SK-N-SH (cell line): ENCODE results near the gene G6PD. TPM values are rescaled to one million over a fixed set of nuclear protein-coding genes. Genes with fewer than 3 reads are reported as not detected.

Experiments
- CTCF ChIA-PET: fragments of 300-600, 350-600 bp; formaldehyde crosslinking; extraction: SDS; loops from one replicate; lab custom pipeline; 2021; lab: Yijun Ruan, JAX
- POLR2A ChIA-PET: fragments of 350-600 bp; sonication (Branson Sonifier 250); formaldehyde crosslinking; extraction: SDS; loops from one replicate; lab custom pipeline; 2020; ENCODE audit warnings: antibody characterized with exemption, inconsistent platforms; lab: Yijun Ruan, JAX
- DNase-seq: peaks from one replicate; pipeline ENCODE4 v3.0.0; 2012
- H2AFZ ChIP-seq: fragments of 200-600 bp; sonication (generic); 2 replicates; pipeline ENCODE4 v1.8.1; 2016; ENCODE audit warnings: antibody characterized with exemption, mild to moderate bottlenecking, low read depth
- H3F3A ChIP-seq: fragments of 200-600 bp; sonication (generic); replicated peaks from 2 replicates; pipeline ENCODE3; 2016; ENCODE audit warnings: antibody characterized with exemption, mild to moderate bottlenecking; ENCODE audit not compliant: insufficient read depth
- H3K27ac ChIP-seq, 2 experiments: fragments of 200-500 bp in 1 of 2; fragments of 200-600 bp in 1 of 2; sonication (Bioruptor generic) in 1 of 2; sonication (generic), shearing (Covaris generic) in 1 of 2; 2 replicates each; pipeline versions ENCODE4 v1.5.1 to v1.6.1; 2014 to 2016; ENCODE audit warnings: low read depth in 2 of 2, inconsistent platforms in 1 of 2, low read length in 1 of 2, mild to moderate bottlenecking in 1 of 2, mixed read lengths in 1 of 2
- H3K27me3 ChIP-seq: fragments of 200-600 bp; sonication (generic), shearing (Covaris generic); 2 replicates; pipeline ENCODE4 v1.6.1; 2016; ENCODE audit warnings: mixed run types; ENCODE audit not compliant: insufficient read depth
- H3K36me3 ChIP-seq, 2 experiments: fragments of 200-500 bp in 1 of 2; fragments of 200-600 bp in 1 of 2; sonication (Bioruptor generic) in 1 of 2; sonication (generic) in 1 of 2; replicated peaks in 1 of 2; 2 replicates each; pipeline versions ENCODE3 to v1.5.1; 2014 to 2016; ENCODE audit warnings: low read length in 1 of 2, mild to moderate bottlenecking in 1 of 2; ENCODE audit not compliant: insufficient read depth in 2 of 2, control insufficient read depth in 1 of 2
- H3K4me1 ChIP-seq, 2 experiments: fragments of 200-500 bp in 1 of 2; fragments of 200-600 bp in 1 of 2; sonication (Bioruptor generic) in 1 of 2; sonication (generic), shearing (Covaris generic) in 1 of 2; 2 replicates each; pipeline versions ENCODE4 v1.5.1 to v1.6.1; 2014 to 2016; ENCODE audit warnings: low read depth in 1 of 2, low read length in 1 of 2, mixed run types in 1 of 2; ENCODE audit not compliant: insufficient read depth in 2 of 2, control insufficient read depth in 1 of 2
- H3K4me2 ChIP-seq: fragments of 200-600 bp; sonication (generic), shearing (Covaris generic); 2 replicates; pipeline ENCODE4 v1.6.1; 2017; ENCODE audit warnings: mixed run types
- H3K4me3 ChIP-seq, 2 experiments: fragments of 200-500 bp in 1 of 2; fragments of 200-600 bp in 1 of 2; sonication (Bioruptor generic) in 1 of 2; sonication (generic), shearing (Covaris generic) in 1 of 2; 2 replicates each; pipeline versions ENCODE4 v1.5.1 to v1.8.1; 2014 to 2016; ENCODE audit warnings: low read depth in 2 of 2, inconsistent platforms in 1 of 2, low read length in 1 of 2, mild to moderate bottlenecking in 1 of 2, mixed read lengths in 1 of 2, moderate library complexity in 1 of 2
- H3K79me2 ChIP-seq: fragments of 200-600 bp; sonication (generic); 2 replicates; pipeline ENCODE4 v1.8.1; 2017; ENCODE audit warnings: mild to moderate bottlenecking; ENCODE audit not compliant: insufficient read depth
- H3K9ac ChIP-seq: fragments of 200-600 bp; sonication (generic); 2 replicates; pipeline ENCODE4 v1.6.1; 2017; ENCODE audit warnings: mixed run types
- H3K9me2 ChIP-seq: fragments of 200-600 bp; sonication (generic); 2 replicates; pipeline ENCODE4 v1.6.1; 2017; ENCODE audit warnings: mixed run types
- H3K9me3 ChIP-seq: fragments of 200-600 bp; sonication (generic); 2 replicates; pipeline ENCODE4 v1.6.1; 2017; ENCODE audit warnings: mixed run types, mild to moderate bottlenecking, moderate library complexity
- H4K20me1 ChIP-seq: fragments of 200-600 bp; sonication (generic); 2 replicates; pipeline ENCODE4 v1.6.1; 2017; ENCODE audit warnings: mild to moderate bottlenecking, mixed run types; ENCODE audit not compliant: insufficient read depth
- ELF1 ChIP-seq: IDR thresholded peaks from 2 replicates; pipeline ENCODE4 v1.4.0; 2012
- EP300 ChIP-seq, 2 experiments: IDR thresholded peaks; 2 replicates each; pipeline versions ENCODE4 v1.4.0 to v1.6.1; 2012; ENCODE audit warnings: borderline replicate concordance in 1 of 2, low read depth in 1 of 2, low read length in 1 of 2
- FOSL2 ChIP-seq: IDR thresholded peaks from 2 replicates; pipeline ENCODE4 v1.4.0; 2012; ENCODE audit warnings: low read depth, mild to moderate bottlenecking, moderate library complexity, borderline replicate concordance
- FOXJ3 ChIP-seq: sonication (generic); formaldehyde crosslinking; IDR thresholded peaks from 2 replicates; pipeline ENCODE4 v1.5.1; 2020; ENCODE audit warnings: mild to moderate bottlenecking, missing genetic modification reagents
- GABPA ChIP-seq: IDR thresholded peaks from 2 replicates; pipeline ENCODE4 v1.4.0; 2012; ENCODE audit warnings: low read depth, mild to moderate bottlenecking
- JUND ChIP-seq: IDR thresholded peaks from 2 replicates; pipeline ENCODE4 v1.4.0; 2012
- MAX ChIP-seq: IDR thresholded peaks from 2 replicates; pipeline ENCODE4 v1.4.0; 2012; ENCODE audit warnings: low read depth
- MEF2A ChIP-seq: IDR thresholded peaks from 2 replicates; pipeline ENCODE4 v1.4.0; 2012; ENCODE audit warnings: low read depth, borderline replicate concordance
- MXI1 ChIP-seq: IDR thresholded peaks from 2 replicates; pipeline ENCODE4 v1.6.1; 2012; ENCODE audit warnings: mild to moderate bottlenecking, low read depth, low read length, improper control_type of control experiment
- NFIC ChIP-seq: IDR thresholded peaks from 2 replicates; pipeline ENCODE4 v1.4.0; 2012; ENCODE audit warnings: borderline replicate concordance
- NRF1 ChIP-seq: IDR thresholded peaks from 2 replicates; pipeline ENCODE4 v1.6.1; 2012; ENCODE audit warnings: low read depth, mild to moderate bottlenecking, low read length
- RCOR1 ChIP-seq: fragments of 150-350 bp; IDR thresholded peaks from 2 replicates; pipeline ENCODE4 v1.6.1; 2017; ENCODE audit warnings: antibody characterized with exemption, low read length
- RFX5 ChIP-seq: IDR thresholded peaks from 2 replicates; pipeline ENCODE4 v1.6.1; 2012; ENCODE audit warnings: mild to moderate bottlenecking, improper control_type of control experiment, low read length
- SIN3A ChIP-seq: IDR thresholded peaks from 2 replicates; pipeline ENCODE4 v1.6.1; 2012; ENCODE audit warnings: low read depth, mild to moderate bottlenecking, low read length, moderate library complexity, borderline replicate concordance
- TAF1 ChIP-seq: IDR thresholded peaks from 2 replicates; pipeline ENCODE4 v1.6.1; 2012; ENCODE audit warnings: low read depth, mild to moderate bottlenecking, low read length, moderate library complexity, borderline replicate concordance
- TEAD4 ChIP-seq: IDR thresholded peaks from 2 replicates; pipeline ENCODE4 v1.4.0; 2012; ENCODE audit warnings: mild to moderate bottlenecking, borderline replicate concordance; ENCODE audit not compliant: insufficient read depth
- YY1 ChIP-seq: IDR thresholded peaks from 2 replicates; pipeline ENCODE4 v1.4.0; 2012; ENCODE audit warnings: low read depth, mild to moderate bottlenecking
- WGBS: methylation state at CpG from one replicate; pipeline ENCODE4 v1.1.6; 2017; ENCODE audit warnings: low lambda C conversion rate; 5-methylcytosine and 5-hydroxymethylcytosine counted together
- polyA plus RNA-seq, 3 experiments: library from polyadenylated mRNA; depleted of rRNA; stranded (reverse); fragments of >200 nt; gene quantifications; 2 replicates each; pipeline ENCODE4 v1.2.3, GENCODE V29; 2012
- TF ChIP-seq, protein P1 (sequence below): IDR thresholded peaks from 2 replicates; pipeline ENCODE4; 2012

The G6PD gene
- polyA plus RNA-seq, 1 of the 3 experiments (the other 2 are of a cell fraction), result 131 TPM

DNA sequence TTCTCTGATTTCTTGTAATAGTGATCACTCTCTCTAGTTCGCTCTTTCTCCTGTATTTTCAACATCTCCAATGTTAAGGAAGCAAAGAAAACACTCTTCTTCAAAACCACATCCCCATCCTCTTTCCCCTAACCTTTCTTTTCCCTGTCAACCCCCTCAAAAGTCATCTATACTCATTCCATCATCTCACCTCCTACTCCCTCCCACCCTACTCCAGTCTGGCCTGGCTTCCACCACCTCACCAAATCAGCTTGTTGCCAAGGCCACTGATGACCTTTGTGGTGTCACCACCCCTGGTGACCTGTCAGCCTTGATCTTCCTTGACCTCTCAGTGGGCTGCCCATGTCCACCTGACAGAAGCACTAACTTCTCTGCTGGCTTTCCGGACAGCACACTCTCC is 32.9 kb downstream of the G6PD start:
- peaks cover 0 to 6% of the 10 kb centered on the region in 2 experiments; a peak in 1 of 4 replicates for H3K4me1 ChIP-seq
- no peak overlapping the region for H3K27ac ChIP-seq
- ChIA-PET POLR2A (no interaction called here), CTCF (interaction anchor here (1.1 kb wide), 1 partner anchor 13 kb away, joined by 6 read pairs; no protein-coding TSS in a partner anchor)
- no peak for TF ChIP-seq EP300 (IDR thresholded peaks at IDR 0.05; ENCODE audit: borderline replicate concordance in 1 of 2, low read depth in 1 of 2, low read length in 1 of 2)
- TF ChIP-seq TEAD4, result no peak
- TF ChIP-seq FOSL2, result no peak
- TF ChIP-seq NFIC, result no peak
- TF ChIP-seq YY1, result no peak
- no peak for TF ChIP-seq NRF1
- no peak for TF ChIP-seq RCOR1
- no peak for TF ChIP-seq TAF1
- no peak for TF ChIP-seq ELF1
- no peak for TF ChIP-seq RFX5
- TF ChIP-seq MXI1, result no peak
- no peak for TF ChIP-seq MEF2A
- TF ChIP-seq GABPA, result no peak
- no peaks in the 10 kb centered on the region; the same call in 1 of the 2 replicates for H3K27me3 ChIP-seq
- H3K9me2 ChIP-seq, result no peaks in the 10 kb centered on the region
- no peak overlapping the region for H3K9ac ChIP-seq
- H3K9me3 ChIP-seq, result no peaks in the 10 kb centered on the region
- no peaks in the 10 kb centered on the region for H4K20me1 ChIP-seq
- H3K4me2 ChIP-seq, result no peak overlapping the region
- H3K36me3 ChIP-seq, result no peaks in the 10 kb centered on the region
- H3K79me2 ChIP-seq, result peaks cover 6% of the 10 kb centered on the region
- no peak overlapping the region for H2AFZ ChIP-seq
- 38% methylated on average over 2 of the region's 2 CpGs for WGBS
- H3F3A ChIP-seq, result no peaks in the 10 kb centered on the region
- no peak overlapping the region for H3K4me3 ChIP-seq
- no peak for DNase-seq

GRCh38 chrX:154512879-154513553 is 33.6 kb downstream of the G6PD start:
- WGBS, result 59% methylated on average over 15 of the region's 16 CpGs
- H3K9ac ChIP-seq, result no peak overlapping the region

More at GRCh38 chrX:154512879-154513553, 33.6 kb downstream of the G6PD start:
- Histone ChIP-seq H3K4me1 (peaks cover 0 to 6% of the 10 kb centered on the region in 2 experiments; a peak in 1 of 4 replicates), H3K9me2 (no peaks in the 10 kb centered on the region), H3K4me2 (no peak overlapping the region), H3K27me3 (no peaks in the 10 kb centered on the region; the same call in 1 of the 2 replicates), H3F3A (no peaks in the 10 kb centered on the region), H3K36me3 (no peaks in the 10 kb centered on the region), H3K9me3 (no peaks in the 10 kb centered on the region), H3K27ac (no peak overlapping the region), H2AFZ (no peak overlapping the region), H3K4me3 (no peak overlapping the region), H4K20me1 (no peaks in the 10 kb centered on the region), H3K79me2 (peaks cover 6% of the 10 kb centered on the region)
- TF ChIP-seq SIN3A (no peak), JUND (no peak), MAX (no peak), FOXJ3 (CRISPR knock-in tag) (no peak), TEAD4 (no peak)
- TF ChIP-seq, protein P1, sequence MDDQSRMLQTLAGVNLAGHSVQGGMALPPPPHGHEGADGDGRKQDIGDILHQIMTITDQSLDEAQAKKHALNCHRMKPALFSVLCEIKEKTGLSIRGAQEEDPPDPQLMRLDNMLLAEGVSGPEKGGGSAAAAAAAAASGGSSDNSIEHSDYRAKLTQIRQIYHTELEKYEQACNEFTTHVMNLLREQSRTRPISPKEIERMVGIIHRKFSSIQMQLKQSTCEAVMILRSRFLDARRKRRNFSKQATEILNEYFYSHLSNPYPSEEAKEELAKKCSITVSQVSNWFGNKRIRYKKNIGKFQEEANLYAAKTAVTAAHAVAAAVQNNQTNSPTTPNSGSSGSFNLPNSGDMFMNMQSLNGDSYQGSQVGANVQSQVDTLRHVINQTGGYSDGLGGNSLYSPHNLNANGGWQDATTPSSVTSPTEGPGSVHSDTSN, result no peak
- CTCF ChIA-PET, result no interaction called here
- DNase-seq, result no peak
- POLR2A ChIA-PET, result no interaction called here
